GM23338 (cell line): Measurements from ENCODE around the gene TMPRSS13.

Experiments used
- CREB1 ChIP-seq: fragments of 250-450 bp; sonication (Bioruptor Pico); IDR thresholded peaks from 2 replicates; pipeline ENCODE4 v1.5.0; 2020; ENCODE audit warnings: low read depth, mild to moderate bottlenecking, moderate library complexity
- CTCF ChIP-seq, 2 experiments: fragments of 200-600 bp in 1 of 2; sonication (generic) in 1 of 2; conservative IDR thresholded peaks; 2 replicates each; pipeline versions ENCODE4 v1.5.1 to v1.6.1; 2016 to 2017; ENCODE audit warnings: antibody characterized with exemption in 2 of 2, low read depth in 2 of 2, mild to moderate bottlenecking in 2 of 2, moderate library complexity in 1 of 2
- EZH2 ChIP-seq: fragments of 200-600 bp; sonication (generic); IDR thresholded peaks from one replicate; pipeline ENCODE4 v1.8.0; 2017; ENCODE audit warnings: antibody characterized with exemption, mild to moderate bottlenecking, low read depth; ENCODE audit not compliant: unreplicated experiment
- EZH2phosphoT487 ChIP-seq: fragments of 200-600 bp; sonication (generic); IDR thresholded peaks from one replicate; pipeline ENCODE4 v1.8.1; 2018; ENCODE audit warnings: antibody characterized with exemption; ENCODE audit not compliant: unreplicated experiment
- JUNB ChIP-seq: IDR thresholded peaks from one replicate; pipeline ENCODE4 v1.6.1; 2016; ENCODE audit warnings: antibody characterized with exemption; ENCODE audit not compliant: unreplicated experiment
- NANOG ChIP-seq: IDR thresholded peaks from 2 replicates; pipeline ENCODE4 v1.6.1; 2016; ENCODE audit warnings: antibody characterized with exemption, borderline replicate concordance
- POLR2AphosphoS5 ChIP-seq: IDR thresholded peaks from 2 replicates; pipeline ENCODE4 v1.6.1; 2016; ENCODE audit warnings: antibody characterized with exemption, low read depth
- TF ChIP-seq, protein P1 (sequence below): IDR thresholded peaks from one replicate; pipeline ENCODE4 v1.6.1; 2018; ENCODE audit warnings: antibody characterized with exemption; ENCODE audit not compliant: unreplicated experiment

DNA sequence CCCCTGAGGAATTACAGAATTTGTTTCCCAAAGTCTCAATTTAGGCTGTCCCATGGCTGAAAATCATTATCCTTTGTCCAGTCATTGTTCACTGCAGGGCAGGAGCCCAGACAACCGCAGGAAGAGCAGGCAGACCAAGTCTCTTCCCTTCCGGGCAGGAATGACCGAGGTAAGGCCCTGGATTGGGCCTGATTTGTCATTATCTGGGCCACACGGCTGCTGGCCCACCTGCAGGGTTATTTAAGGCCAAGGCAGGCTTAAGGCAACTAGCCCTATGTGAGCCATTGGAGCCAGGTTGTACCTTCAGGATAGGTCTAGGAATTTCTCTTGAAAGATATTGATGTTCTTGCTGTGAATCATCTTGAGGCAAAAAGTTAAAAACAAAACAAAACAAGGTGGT is 47.2 kb upstream of the TMPRSS13 start:
- TF ChIP-seq CTCF (conservative IDR thresholded peaks at IDR 0.05; ENCODE audit: low read depth in 2 of 2) (no peak), NANOG (no peak), POLR2AphosphoS5 (no peak), CREB1 (CRISPR knock-in tag) (no peak), EZH2 (no peak), EZH2phosphoT487 (no peak), JUNB (no peak)
- TF ChIP-seq, protein P1, sequence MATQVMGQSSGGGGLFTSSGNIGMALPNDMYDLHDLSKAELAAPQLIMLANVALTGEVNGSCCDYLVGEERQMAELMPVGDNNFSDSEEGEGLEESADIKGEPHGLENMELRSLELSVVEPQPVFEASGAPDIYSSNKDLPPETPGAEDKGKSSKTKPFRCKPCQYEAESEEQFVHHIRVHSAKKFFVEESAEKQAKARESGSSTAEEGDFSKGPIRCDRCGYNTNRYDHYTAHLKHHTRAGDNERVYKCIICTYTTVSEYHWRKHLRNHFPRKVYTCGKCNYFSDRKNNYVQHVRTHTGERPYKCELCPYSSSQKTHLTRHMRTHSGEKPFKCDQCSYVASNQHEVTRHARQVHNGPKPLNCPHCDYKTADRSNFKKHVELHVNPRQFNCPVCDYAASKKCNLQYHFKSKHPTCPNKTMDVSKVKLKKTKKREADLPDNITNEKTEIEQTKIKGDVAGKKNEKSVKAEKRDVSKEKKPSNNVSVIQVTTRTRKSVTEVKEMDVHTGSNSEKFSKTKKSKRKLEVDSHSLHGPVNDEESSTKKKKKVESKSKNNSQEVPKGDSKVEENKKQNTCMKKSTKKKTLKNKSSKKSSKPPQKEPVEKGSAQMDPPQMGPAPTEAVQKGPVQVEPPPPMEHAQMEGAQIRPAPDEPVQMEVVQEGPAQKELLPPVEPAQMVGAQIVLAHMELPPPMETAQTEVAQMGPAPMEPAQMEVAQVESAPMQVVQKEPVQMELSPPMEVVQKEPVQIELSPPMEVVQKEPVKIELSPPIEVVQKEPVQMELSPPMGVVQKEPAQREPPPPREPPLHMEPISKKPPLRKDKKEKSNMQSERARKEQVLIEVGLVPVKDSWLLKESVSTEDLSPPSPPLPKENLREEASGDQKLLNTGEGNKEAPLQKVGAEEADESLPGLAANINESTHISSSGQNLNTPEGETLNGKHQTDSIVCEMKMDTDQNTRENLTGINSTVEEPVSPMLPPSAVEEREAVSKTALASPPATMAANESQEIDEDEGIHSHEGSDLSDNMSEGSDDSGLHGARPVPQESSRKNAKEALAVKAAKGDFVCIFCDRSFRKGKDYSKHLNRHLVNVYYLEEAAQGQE, result no peak
